Activated CD4-positive, CD25-positive, alpha-beta regulatory T cell treated with anti-CD3 and anti-CD28 coated beads, Interleukin-2, amount 50 U/mL, for 16 hours (primary cell): ENCODE results near the gene BCAS3.

ENCODE experiments used
- DNase-seq: peaks from one replicate; pipeline ENCODE4 v3.0.0-alpha.2; 2020; ENCODE audit warnings: low read depth, low spot score

The BCAS3 gene

DNA sequence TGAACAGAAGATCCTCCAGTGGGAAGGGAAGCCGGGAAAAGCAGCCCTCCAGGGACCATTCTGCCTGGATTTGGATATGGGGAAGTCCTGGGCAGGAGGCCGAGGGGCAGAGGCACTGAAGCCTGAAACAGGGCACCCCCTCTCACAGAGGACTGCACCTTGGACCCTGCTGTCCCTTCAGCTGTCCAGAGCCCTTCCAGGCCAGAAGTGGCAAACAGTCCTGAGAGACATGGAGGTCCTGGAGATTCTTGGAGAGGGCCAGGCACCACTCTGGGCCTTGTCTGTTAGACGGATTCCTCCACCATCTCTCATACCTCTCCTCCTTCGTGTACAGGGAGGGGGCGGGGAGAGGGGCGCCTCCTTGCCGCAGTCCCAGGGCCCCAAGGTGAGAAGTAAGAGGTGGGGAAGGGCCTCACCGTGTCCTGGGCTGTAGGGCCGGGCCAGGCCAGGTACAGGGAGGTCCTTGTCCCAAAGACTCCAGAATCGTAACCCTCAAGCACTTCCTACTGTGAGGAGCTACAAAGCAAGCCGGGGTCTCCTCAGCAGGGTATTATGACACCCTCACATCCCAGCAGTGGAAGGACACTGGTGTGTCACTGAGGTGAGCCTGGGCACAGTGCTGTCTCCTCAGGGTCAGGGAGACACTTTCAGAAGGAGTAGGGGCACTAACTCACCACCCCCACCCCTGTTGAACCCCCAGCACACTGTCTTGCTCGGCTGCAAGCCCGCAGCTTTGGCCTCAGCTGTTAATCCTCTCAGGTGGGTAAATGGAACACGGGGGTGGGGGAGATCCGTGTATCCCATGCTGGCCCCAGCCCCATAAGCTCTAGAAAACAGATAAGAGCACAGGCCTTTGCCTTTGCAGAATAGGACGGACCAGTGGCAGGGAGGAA lies 705.4 kb downstream of the BCAS3 start:
- no peak for DNase-seq

DNA sequence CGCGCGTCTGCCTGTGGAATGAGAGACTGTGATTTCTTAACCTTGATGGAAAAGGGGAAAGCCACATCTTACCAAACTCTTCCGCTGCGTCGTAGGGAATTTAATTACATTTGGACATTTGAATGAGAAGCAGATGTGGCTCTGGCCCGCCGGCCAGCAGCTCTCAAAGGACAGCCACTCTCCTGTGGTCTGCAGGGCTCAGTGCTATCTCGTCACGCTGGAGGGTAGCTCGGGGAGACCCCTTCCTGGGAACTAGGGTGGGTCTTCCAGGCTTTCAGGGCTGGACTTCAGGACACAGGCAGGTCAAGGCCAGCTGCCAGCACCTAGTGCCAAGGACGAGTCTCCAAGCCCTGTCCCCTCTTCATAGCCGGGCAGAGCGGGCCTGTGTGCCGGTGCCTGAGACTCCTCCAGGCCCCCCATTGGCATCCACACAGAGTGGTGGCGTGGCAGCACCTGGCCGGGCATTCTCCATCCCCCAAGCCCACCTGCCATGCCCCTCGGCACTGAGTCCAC lies 706.1 kb downstream of the BCAS3 start:
- no peak for DNase-seq

DNA sequence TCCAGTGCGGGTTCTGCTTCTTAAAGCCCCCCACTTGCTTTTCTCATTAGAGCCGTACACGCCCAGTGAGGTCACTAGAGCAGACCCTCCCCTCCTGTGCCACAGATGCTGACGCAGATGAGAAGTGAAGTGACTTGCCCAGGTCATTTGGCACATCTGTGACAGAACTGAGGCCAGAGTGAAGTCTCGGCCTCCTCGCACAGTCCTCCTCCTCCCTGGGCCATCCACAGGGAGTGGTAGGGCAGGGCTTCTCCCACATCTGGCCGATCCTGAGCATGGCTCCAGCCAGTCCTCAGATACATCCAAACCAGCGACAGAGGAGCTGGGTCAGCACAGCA lies 706.7 kb downstream of the BCAS3 start:
- no peak for DNase-seq

DNA sequence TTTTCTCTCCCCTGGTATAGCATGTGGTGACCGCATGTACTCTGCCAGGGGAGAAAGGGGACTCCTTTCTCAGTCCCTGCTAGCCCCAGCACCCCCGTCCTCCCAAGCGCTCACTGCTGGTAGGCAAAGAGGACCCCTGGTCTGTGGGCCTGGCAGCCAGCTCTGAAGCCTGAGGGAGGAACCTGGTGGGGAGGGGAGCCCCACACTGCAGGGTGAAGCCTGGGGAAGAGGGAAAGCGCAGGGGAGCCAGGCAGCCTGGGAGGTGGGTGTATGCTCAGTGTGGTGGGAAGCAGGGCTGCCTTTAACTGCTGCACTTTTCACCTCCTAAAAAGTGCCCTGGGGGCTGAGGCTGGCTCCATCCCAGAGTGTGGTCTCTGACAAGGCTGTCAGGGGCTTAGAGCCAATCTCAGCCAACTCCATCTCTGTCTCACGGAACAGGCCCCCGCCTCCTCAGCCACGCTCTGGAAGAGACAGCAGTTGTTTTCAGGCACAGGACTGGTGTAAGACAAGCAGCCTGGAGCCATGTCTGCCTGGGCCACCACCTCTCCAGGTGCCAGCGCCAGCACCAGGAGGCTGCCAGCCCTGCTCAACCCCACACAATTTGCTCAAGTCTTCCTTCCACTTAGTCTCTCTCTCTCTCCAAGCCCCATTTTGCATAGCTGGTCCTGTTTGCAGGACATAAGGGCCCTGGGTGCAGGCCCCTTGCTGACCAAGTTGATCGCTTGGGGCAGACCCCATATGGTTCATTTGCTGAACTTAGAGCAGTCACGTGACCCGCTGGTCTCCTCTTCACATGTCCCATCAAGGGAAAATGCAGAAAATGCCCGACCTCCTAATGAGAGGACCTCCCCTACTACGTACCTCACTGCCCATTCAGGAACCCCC lies 707.3 kb downstream of the BCAS3 start:
- no peak for DNase-seq

DNA sequence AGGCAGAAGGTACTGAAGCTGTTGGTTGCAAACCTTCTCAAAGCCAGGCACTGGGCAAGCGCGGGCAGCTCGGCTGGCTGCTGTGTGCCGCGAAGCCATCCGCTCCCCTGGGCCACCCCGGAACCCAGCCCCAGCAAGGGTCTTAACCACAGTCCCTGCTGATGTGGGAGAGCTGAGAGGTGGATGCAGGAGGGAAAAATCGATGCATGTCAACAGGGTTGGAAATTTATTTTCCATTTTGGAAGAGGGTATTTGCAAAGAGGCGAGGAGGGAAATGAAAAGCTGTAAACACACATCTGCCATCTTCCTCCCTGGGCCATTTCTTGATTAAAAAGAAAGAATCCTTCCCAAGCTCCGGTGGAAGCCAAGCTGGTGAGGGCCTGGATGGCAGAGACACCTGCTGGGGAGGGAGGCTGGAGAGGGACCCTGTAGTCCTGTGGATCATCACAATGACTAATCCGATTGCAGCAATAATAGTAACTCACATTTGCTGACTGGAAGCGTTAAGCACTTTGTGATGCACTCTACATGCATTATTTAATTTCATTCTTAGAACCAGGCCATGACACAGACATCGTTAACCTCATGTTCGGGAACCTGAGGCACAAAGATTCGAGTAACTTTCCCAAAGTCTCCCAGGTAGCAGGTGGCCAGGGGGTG lies 708.1 kb downstream of the BCAS3 start:
- DNase-seq: no peak

DNA sequence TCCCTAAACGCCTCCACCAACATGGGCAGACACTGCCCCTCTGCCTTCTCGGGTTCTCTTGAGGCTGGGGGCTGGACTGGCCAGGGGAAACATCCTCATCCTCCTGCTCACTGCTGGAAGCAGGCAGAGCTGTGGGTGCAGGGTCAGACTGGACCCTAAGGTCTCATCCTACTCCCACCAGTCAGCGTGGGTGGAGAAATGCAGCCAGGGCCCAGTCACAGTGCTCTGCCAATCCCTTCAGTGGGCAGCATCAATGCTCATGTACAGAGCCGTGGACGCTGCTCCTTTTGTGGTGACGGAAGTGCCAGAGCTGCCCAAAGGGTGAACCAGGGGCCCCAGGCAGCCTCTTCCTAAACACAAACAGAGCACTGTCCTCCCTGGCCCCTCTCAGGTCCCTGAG lies 708.6 kb downstream of the BCAS3 start:
- DNase-seq: no peak

DNA sequence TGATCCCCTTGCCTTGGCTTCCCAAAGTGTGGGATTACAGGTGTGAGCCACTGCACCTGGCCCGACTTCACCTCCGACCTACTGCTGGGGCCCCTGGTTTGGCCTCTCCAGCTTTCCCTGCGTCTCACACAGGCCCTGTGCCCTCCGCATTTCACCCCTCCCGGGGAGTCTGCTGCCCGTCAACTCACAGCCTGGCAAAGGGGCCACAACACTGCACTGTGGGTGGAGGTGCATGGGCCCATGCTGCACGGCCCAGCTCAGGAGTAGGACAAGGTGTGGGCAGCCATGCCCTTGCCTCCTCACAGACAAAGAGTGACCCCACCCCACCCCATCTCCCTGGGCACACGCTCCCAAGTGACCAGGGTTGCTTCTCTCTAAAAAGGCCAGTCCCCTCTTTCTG lies 709.4 kb downstream of the BCAS3 start:
- DNase-seq: no peak

DNA sequence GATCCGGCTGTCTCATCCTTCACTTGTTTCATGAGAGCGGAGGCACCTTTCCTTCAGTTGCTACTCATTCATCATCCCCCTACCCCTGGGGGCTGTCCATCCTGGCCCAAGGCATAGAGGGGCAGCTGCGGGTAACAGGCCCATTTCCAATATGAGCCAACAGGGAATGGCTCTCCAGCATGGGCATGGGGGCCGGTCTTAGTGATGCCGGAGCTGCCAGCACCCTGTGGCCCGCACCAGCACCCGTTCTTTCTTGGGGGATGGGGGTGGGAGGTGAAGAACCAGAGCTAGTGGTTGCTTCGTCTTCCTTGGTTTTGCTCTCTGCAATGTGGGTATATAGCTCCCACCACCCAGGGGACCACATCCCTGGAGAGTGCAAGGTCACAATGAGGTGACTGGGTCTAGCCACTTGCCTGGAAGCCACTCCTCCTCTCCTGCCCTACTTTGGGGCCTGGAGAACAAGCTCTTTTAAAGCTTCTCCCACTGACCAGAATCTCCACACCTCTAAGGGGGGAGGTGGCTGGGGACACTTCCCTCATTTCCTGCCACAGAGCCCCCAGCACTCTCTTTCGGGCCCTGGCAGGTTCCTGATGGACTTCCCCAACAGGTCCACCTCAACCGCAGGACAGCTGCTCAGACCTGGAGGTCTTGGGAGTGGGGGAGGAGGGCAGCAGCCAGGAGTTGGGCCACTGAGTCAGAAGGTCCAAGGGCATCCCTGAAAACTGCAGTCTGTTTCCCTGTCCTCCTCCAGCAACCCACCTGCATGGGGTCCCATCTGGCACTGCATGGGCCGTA lies 710.1 kb downstream of the BCAS3 start:
- no peak for DNase-seq

DNA sequence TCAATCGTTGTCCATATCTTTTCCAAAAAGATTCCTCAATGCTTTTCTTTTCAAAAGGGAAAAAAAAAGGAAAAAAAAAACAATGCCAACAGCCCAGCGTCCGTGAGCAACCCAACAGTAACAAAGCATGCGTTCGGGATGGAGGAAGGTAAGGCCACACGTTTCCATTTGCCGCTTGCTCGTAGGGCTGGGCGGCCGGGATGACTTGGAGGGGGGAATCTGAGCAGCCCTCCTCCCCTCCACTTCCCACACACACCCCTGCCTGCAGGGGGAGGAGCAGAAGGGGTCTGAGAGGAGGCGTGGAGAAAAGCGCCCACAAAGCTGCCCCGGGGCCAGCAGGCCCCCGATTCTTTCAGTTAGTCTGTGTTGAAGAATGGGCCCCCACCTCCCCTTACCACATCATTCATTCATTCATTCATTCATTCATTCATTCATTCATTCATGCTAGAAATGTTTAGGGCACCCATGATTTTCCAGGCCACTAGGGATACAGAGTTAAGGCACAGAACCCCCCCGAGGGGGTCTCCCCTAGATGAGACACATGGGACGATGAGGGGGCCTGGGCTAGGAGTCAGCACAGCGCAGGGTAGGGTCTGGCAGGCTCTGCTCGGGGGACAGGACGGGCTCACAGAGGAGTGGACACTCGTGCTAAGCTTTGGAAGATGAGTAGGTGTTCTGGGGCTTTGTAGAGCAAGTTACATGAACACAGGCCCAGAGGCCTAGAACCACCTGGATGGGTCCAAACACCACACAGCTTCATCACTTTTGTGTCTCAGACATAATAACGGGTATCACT lies 711.1 kb downstream of the BCAS3 start:
- DNase-seq: no peak

DNA sequence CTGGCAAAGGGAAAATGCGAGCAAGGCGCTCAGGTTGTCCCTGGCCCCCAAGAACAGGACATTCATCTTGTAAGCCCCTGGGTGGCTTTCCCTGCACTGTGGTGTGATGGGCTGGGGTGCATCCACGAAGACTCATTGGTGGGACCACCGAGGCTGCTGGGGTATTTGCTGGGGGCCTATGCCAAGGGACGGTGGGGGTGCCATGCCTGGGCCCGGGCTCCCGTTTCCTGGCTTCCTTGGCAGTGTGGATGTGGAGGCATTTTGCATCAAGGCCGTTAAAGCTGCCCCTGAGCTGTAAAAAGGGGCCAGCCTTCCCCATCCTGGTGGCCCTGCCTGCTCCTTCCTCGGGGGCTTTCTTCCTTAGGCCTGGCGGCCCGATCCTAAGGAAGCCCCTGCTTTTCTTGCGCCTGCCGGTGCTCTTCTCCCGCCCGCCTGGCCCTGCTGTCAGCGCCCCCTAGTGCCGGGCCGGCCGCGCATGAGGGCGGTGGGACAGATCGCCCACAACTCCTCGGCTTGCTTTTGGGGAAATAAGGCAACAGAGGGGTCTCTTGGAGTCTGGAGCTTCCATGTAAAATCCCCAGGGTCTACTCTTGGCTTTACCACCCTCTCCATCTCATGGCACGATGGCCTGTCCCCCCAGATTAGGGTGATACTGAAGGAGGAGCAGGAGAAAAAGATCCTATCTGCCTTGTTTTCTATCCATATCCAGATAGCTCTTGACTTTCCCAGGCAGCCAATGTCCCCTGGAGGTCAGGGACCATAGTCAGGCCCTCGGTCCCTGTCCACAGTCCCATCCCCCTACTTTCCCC lies 712.2 kb downstream of the BCAS3 start:
- DNase-seq: no peak

DNA sequence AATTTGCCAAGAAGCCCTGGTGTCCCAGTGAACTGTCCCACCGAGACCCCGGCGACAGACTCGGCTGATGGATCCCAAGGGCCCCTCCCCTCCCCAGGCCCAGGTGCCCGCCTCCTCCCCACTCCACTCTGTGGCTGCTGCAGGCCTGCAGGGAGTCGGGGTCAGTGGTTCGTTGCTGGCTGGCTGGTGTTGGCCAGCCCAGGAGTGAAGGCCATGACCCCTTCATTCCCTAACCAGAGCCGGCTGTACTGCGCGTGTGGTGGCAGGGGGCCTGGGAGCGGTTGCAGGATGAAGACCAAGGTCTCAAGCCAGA lies 712.8 kb downstream of the BCAS3 start:
- no peak for DNase-seq

DNA sequence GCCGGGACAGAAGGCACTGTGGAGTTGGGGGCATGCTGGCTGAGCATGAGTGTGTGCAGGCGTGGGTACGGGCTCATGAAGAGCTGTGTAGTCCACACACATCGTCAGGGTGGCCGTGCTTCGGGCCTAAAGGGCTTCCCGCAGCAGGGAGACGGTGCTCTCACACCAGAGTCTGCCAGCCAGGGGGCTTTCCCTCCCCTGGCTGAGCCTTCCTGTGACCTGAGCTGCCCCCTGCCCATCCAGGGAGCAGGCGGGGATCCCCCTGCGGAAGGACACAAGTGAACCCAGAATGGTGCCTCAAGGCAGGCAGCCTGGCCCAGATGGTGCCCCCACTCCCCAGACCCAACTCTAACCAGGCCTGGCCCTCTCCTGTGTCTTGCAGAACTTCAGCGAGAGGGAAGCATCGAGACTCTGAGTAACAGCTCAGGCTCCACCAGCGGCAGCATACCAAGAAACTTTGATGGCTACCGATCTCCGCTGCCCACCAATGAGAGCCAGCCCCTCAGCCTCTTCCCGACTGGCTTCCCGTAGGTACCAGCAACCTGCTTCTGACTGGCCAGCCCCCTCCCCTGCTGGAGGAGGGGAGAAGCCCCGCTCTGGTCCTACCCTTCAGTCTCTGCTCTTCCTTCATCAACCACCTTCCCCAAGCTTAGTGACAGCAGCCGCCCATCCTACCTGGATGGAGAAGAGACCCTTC lies 714.1 kb downstream of the BCAS3 start:
- no peak for DNase-seq

DNA sequence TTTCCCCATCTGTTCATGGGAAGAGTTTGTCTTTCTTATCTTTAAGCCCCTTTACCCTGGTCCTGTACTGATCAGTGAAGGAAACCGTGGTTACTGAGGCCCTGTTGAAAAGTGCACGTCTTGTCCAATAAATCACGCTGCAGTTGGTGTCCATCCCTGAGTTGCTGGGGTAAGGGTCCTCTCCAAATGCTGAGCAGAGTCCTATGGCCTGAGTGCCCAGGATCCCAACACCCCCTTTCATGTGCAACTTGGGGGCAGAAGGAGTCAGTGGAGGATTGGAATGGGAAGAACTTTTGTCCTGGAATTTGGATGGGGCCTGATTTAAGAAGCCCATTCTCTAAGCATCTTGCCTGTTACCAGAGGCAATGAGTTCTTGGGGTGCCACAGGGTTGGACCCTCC lies 715.0 kb downstream of the BCAS3 start:
- DNase-seq: no peak

DNA sequence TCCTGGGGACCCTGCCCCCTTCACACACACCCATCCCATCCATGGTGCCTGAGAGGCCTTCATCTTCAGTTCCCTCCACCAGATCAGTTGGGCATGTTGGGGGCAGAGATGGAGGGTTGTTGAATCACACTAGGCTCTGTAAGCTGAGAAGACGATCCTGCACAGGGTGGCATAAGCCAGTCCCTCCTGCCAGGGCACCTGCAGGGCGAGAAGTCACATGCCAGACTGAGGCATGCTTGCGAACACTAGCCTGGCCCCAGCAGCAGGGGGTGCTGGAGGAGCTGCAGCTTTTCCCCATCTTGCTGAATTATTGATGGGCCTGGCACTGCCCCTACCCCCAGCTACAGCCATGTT lies 715.9 kb downstream of the BCAS3 start:
- no peak for DNase-seq

DNA sequence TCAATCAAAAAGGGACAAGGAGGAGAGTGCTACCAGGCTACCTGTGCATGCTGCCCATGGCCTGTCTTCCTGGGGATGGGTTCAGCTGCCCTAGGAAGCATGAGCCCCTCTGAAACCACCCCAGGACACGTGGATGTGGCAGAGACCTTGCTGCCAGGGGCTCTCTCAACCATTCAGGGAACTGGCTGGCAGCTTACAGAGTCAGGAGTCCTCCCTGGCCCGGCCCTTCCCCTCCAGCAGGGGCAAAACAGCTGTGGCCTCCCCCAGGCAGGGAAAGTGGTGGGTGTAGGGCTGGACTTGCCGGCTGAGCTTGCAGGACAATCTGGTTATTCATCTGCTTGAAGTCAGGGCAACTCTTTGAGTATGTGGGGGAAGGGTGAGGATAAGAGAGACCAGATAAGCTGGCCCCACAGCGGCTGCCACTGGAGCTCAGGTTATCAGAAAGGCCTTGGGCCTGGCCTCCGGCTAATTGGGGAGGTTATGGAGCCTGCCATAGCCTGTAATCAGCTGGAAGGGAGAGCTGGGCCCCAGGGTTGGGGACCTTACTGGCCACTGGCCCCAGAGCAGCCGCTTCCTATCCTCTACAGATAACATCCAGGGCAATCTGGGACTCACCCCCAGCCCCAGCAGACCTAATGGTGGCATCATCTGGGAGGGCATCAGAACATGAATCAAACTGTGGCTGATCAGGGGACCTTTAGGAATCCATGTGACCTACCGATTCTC lies 716.4 kb downstream of the BCAS3 start:
- no peak for DNase-seq

DNA sequence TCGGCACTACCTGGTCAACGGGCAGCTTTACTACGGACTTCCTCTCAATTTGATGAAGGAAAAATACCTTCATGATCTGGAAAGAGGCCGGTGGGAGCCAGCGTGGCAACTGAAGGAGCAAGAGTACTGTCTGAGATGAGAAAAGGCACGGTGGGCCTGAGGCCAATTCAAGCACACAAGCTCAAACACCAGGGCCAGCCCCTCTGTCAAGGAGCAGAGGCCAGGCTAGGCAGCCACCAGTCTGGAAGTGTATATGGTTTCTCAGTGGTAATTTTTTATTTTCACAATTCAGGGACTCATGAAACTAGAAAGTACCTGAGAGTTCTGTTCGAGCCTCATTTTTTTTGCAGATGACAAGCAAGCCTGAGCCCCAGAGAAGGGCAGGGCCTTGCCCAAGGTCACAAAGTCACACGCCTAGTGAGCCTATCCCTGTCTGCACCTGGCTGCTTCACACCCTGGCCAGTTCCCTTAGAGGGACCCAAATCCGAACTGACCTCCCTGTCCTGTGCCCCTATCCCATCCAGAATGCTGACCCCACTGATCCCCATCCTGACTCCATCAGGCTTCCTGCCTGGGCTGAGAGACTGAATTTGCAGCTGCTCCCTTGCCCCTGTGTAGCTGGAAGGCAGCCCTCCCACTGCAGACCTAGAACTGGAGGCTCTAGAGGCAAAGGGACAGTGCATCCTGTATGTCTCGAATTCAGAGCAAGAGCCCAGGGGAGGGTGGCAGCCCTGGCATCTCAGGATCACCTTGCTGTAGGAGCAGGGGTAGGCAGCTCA lies 717.2 kb downstream of the BCAS3 start:
- no peak for DNase-seq

DNA sequence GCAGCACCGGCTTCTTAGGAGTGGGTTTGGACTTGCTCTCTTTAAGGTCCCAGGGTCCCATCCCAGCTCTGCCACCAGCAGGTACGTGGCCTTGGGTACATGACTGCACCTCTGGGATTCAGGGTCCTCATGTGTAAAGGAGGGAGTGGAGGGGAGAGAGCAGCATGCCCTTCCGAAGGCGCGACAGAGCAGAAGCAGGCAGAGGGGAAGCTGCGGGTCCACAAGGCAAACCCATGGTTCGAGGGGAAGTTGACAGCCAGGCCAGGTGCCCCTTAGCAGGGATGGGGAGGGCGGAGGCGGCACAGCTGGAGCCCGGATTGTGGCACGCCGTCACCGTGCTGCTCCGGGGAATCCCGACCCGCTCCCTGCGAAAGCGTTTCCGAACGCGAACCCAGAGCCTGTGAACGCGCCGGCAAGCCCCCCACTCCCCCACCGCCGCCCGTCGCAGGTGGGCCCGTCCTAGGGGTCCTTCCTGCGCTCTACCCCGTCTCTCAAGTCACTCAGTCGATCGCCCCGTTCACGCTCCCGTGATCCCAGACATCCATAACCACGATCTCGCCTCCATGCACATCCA lies 717.8 kb downstream of the BCAS3 start:
- no peak for DNase-seq
